ENCODE data around the gene HIGD2A. TPM values are rescaled to one million over a fixed set of nuclear protein-coding genes. Genes with fewer than 3 reads are reported as not detected.
A peak's percentile ranks its signal among the peaks of the same experiment; 100 is the strongest.

The HIGD2A gene
- total and polyA plus RNA-seq, 10 of the 15 experiments (the other 5 are each of a cell fraction or from before 2014, with no cell fraction given) = 152 to 348 (median 194) TPM

GRCh38 chr5:176365351-176366231 is 23.0 kb upstream of the HIGD2A start, which contains the start of gene ARL10:
Gene ARL10, plus strand, starts transcription at chr5:176365487. Its CDS starts 77 bp downstream, at chr5:176365564.
- ATAC-seq (peak; percentile 52), DNase-seq (ENCODE audit: low read depth, low spot score) (no peak), FAIRE-seq (no peak)
- POLR2A ChIA-PET = no interaction called here
- Histone ChIP-seq H3K27me3 (replicated peaks in 1 of 2; ENCODE audit: control insufficient read depth in 2 of 2, insufficient read depth in 2 of 2, low read length in 1 of 2) (no peaks in the 10 kb centered on the region), H3K4me2 (ENCODE audit: control insufficient read depth, insufficient read depth) (peak within 1 kb of the TSS; percentile 98), H3K9me3 (replicated peaks; ENCODE audit: control insufficient read depth, insufficient read depth, low read length) (no peaks in the 10 kb centered on the region), H3K27ac (ENCODE audit: control insufficient read depth, insufficient read depth) (no peak within 1 kb of the TSS), H3K4me1 (ENCODE audit: control insufficient read depth, insufficient read depth, low read length) (no peaks in the 10 kb centered on the region; the same call in 1 of the 2 replicates), H2AFZ (ENCODE audit: control insufficient read depth, low read depth, low read length) (peak within 1 kb of the TSS; percentile 92), H3K9ac (ENCODE audit: control insufficient read depth, insufficient read depth, low read length) (peak within 1 kb of the TSS; percentile 71), H3K36me3 (ENCODE audit: control insufficient read depth in 2 of 2, insufficient read depth in 2 of 2, low read length in 1 of 2) (no peaks in the 10 kb centered on the region), H4K20me1 (ENCODE audit: control insufficient read depth, insufficient read depth) (no peaks in the 10 kb centered on the region), H3K79me2 (ENCODE audit: control insufficient read depth, insufficient read depth, low read length) (peaks cover 10% of the 10 kb centered on the region), H3K4me3 (peak within 1 kb of the TSS; percentile 91)
- in situ Hi-C loops (cut with MboI) (no loop called here), intact Hi-C loops (cut with micrococcal nuclease; ENCODE audit: unreplicated experiment) (loop anchor here (1.0 kb wide), 1 partner anchor 23 kb away; the partner anchor contains the start of genes HIGD2A and NOP16)
- BruUV-seq (replicated peaks) = no TSS peak
- SMC1A ChIA-PET (ENCODE audit: uncharacterized antibody, unreplicated experiment) = no interaction called here
- WGBS (ENCODE audit: insufficient coverage, insufficient replicate concordance, low lambda C conversion rate, missing lambda C conversion rate) = 10% methylated on average over 89 of the region's 108 CpGs
- RAD21 ChIA-PET (ENCODE audit: unreplicated experiment) = no interaction called here
- CTCF ChIA-PET = no interaction called here
- TF ChIP-seq POU2F2 (IDR thresholded peaks at IDR 0.05; ENCODE audit: borderline replicate concordance, low read depth, low read length) = no peak
- TF ChIP-seq SUZ12 (IDR thresholded peaks at IDR 0.05; ENCODE audit: unreplicated experiment) = no peak
- no peak; the same call in 1 of the 2 replicates for TF ChIP-seq CREM (IDR thresholded peaks at IDR 0.05; ENCODE audit: low read depth)
- no peak for TF ChIP-seq ZZZ3 (IDR thresholded peaks at IDR 0.05; ENCODE audit: control insufficient read depth, insufficient read length, low read depth)
- no peak for TF ChIP-seq ZNF207 (IDR thresholded peaks at IDR 0.05; ENCODE audit: borderline replicate concordance)
- no peak for TF ChIP-seq RBBP5 (conservative IDR thresholded peaks at IDR 0.05)
- 0 out of 2 replicates have a peak, but pooled peaks have one; percentile 37 for TF ChIP-seq STAT1 (conservative IDR thresholded peaks at IDR 0.05)
- TF ChIP-seq HDAC6 (IDR thresholded peaks at IDR 0.05; ENCODE audit: unreplicated experiment) = no peak
- TF ChIP-seq JUND (IDR thresholded peaks at IDR 0.05; ENCODE audit: low read depth, low read length) = no peak
- no peak for TF ChIP-seq PBX3 (IDR thresholded peaks at IDR 0.05; ENCODE audit: insufficient replicate concordance, low read depth, low read length)
- TF ChIP-seq CUX1 (IDR thresholded peaks at IDR 0.05; ENCODE audit: insufficient replicate concordance, low read depth, low read length) = no peak
- TF ChIP-seq ELK1 (IDR thresholded peaks at IDR 0.05; ENCODE audit: low read depth, low read length) = no peak
- no peak for TF ChIP-seq FOXM1 (IDR thresholded peaks at IDR 0.05; ENCODE audit: low read depth, low read length)
- no peak for TF ChIP-seq ZNF217 (IDR thresholded peaks at IDR 0.05)
- TF ChIP-seq GATAD2B (conservative IDR thresholded peaks at IDR 0.05; ENCODE audit: low read depth) = peak; percentile 71; the same call in 1 of the 2 replicates
- no peak for TF ChIP-seq NRF1 (conservative IDR thresholded peaks at IDR 0.05; ENCODE audit: low read depth, low read length)
- no peak for TF ChIP-seq ZNF622 (IDR thresholded peaks at IDR 0.05)
